ENCODE data around the gene FASTK.

The FASTK gene

GRCh38 chr7:151062399-151063211 lies 18.0 kb downstream of the FASTK start:
- Mint-ChIP-seq H3K4me3 (no peak overlapping the region), H3K27ac (no peak overlapping the region)

GRCh38 chr7:151062111-151062398 lies 18.6 kb downstream of the FASTK start:
- H3K4me1 Mint-ChIP-seq (ENCODE audit: low read depth) = peaks cover 22% of the 10 kb centered on the region
- peaks cover 11% of the 10 kb centered on the region for H3K36me3 Mint-ChIP-seq (ENCODE audit: low read depth)
- peak overlapping the region; percentile 75 for H3K4me3 Mint-ChIP-seq
- no peaks in the 10 kb centered on the region for H3K9me3 Mint-ChIP-seq
- H3K27ac Mint-ChIP-seq = no peak overlapping the region
- no peaks in the 10 kb centered on the region for H3K27me3 Mint-ChIP-seq (ENCODE audit: low read depth)
- DNase-seq (ENCODE audit: low spot score) = no peak

More at GRCh38 chr7:151062399-151063211, 18.0 kb downstream of the FASTK start:
- no peaks in the 10 kb centered on the region for H3K9me3 Mint-ChIP-seq
- H3K36me3 Mint-ChIP-seq (ENCODE audit: low read depth) = peaks cover 14% of the 10 kb centered on the region
- H3K4me1 Mint-ChIP-seq (ENCODE audit: low read depth) = peaks cover 17% of the 10 kb centered on the region
- no peak for DNase-seq (ENCODE audit: low spot score)
- H3K27me3 Mint-ChIP-seq (ENCODE audit: low read depth) = no peaks in the 10 kb centered on the region

- peak overlapping the region; percentile 85 for H3K4me3 Mint-ChIP-seq
- H3K36me3 Mint-ChIP-seq (ENCODE audit: low read depth) = peaks cover 9% of the 10 kb centered on the region
- H3K27ac Mint-ChIP-seq = peak overlapping the region; percentile 71
Measured at GRCh38 chr7:151061213-151062110, 19.1 kb downstream of the FASTK start.

GRCh38 chr7:151060416-151061212 lies 20.0 kb downstream of the FASTK start:
- H3K27ac Mint-ChIP-seq = peak overlapping the region; percentile 49
- H3K36me3 Mint-ChIP-seq (ENCODE audit: low read depth) = peaks cover 9% of the 10 kb centered on the region
- H3K4me1 Mint-ChIP-seq (ENCODE audit: low read depth) = peaks cover 24% of the 10 kb centered on the region
- H3K4me3 Mint-ChIP-seq = peak overlapping the region; percentile 85
- no peaks in the 10 kb centered on the region for H3K27me3 Mint-ChIP-seq (ENCODE audit: low read depth)
- DNase-seq (ENCODE audit: low spot score) = no peak
- H3K9me3 Mint-ChIP-seq = no peaks in the 10 kb centered on the region

More at GRCh38 chr7:151061213-151062110, 19.1 kb downstream of the FASTK start:
- H3K27me3 Mint-ChIP-seq (ENCODE audit: low read depth) = no peaks in the 10 kb centered on the region
- no peaks in the 10 kb centered on the region for H3K9me3 Mint-ChIP-seq
- peaks cover 24% of the 10 kb centered on the region for H3K4me1 Mint-ChIP-seq (ENCODE audit: low read depth)
- no peak for DNase-seq (ENCODE audit: low spot score)

GRCh38 chr7:151060113-151060415 lies 20.5 kb downstream of the FASTK start:
- Mint-ChIP-seq H3K4me3 (peak overlapping the region; percentile 85), H3K4me1 (ENCODE audit: low read depth) (peaks cover 24% of the 10 kb centered on the region), H3K27ac (peak overlapping the region; percentile 63), H3K9me3 (no peaks in the 10 kb centered on the region), H3K36me3 (ENCODE audit: low read depth) (peaks cover 4% of the 10 kb centered on the region), H3K27me3 (ENCODE audit: low read depth) (no peaks in the 10 kb centered on the region)
- no peak for DNase-seq (ENCODE audit: low spot score)

GRCh38 chr7:151059367-151060112 lies 21.1 kb downstream of the FASTK start, which contains the start of gene SLC4A2:
SLC4A2 (plus strand) TSS chr7:151059589; CDS start chr7:151061988, 2,399 bp downstream.
- peak within 1 kb of the TSS; percentile 92 for H3K27ac Mint-ChIP-seq
- peak; percentile 72 for DNase-seq (ENCODE audit: low spot score)
- H3K36me3 Mint-ChIP-seq (ENCODE audit: low read depth) = peaks cover 4% of the 10 kb centered on the region
- H3K4me3 Mint-ChIP-seq = peak within 1 kb of the TSS; percentile 98
- no peaks in the 10 kb centered on the region for H3K9me3 Mint-ChIP-seq
- H3K4me1 Mint-ChIP-seq (ENCODE audit: low read depth) = peaks cover 24% of the 10 kb centered on the region
- H3K27me3 Mint-ChIP-seq (ENCODE audit: low read depth) = no peaks in the 10 kb centered on the region

GRCh38 chr7:151058781-151059366 lies 21.7 kb downstream of the FASTK start:
- Mint-ChIP-seq H3K4me1 (ENCODE audit: low read depth) (peaks cover 24% of the 10 kb centered on the region), H3K27me3 (ENCODE audit: low read depth) (no peaks in the 10 kb centered on the region), H3K4me3 (peak overlapping the region; percentile 98), H3K27ac (peak overlapping the region; percentile 92), H3K9me3 (no peaks in the 10 kb centered on the region), H3K36me3 (ENCODE audit: low read depth) (peaks cover 4% of the 10 kb centered on the region)
- DNase-seq (ENCODE audit: low spot score) = no peak

- peak overlapping the region; percentile 98 for H3K4me3 Mint-ChIP-seq
- H3K36me3 Mint-ChIP-seq (ENCODE audit: low read depth) = peaks cover under 1% of the 10 kb centered on the region
- peak overlapping the region; percentile 92 for H3K27ac Mint-ChIP-seq
- peaks cover 27% of the 10 kb centered on the region for H3K4me1 Mint-ChIP-seq (ENCODE audit: low read depth)
- no peaks in the 10 kb centered on the region for H3K9me3 Mint-ChIP-seq
- peak; percentile 97 for DNase-seq (ENCODE audit: low spot score)
- no peaks in the 10 kb centered on the region for H3K27me3 Mint-ChIP-seq (ENCODE audit: low read depth)
Measured at GRCh38 chr7:151057989-151058780, 22.4 kb downstream of the FASTK start.

- Mint-ChIP-seq H3K27me3 (ENCODE audit: low read depth) (no peaks in the 10 kb centered on the region), H3K4me3 (peak within 1 kb of the TSS; percentile 98), H3K9me3 (no peaks in the 10 kb centered on the region), H3K27ac (peak within 1 kb of the TSS; percentile 92), H3K36me3 (ENCODE audit: low read depth) (no peaks in the 10 kb centered on the region), H3K4me1 (ENCODE audit: low read depth) (peaks cover 32% of the 10 kb centered on the region)
- no peak for DNase-seq (ENCODE audit: low spot score)
Measured at GRCh38 chr7:151057506-151057988, 23.1 kb downstream of the FASTK start, which contains the start of gene CDK5. CDK5 (minus strand) TSS chr7:151057897; CDS start chr7:151057848, 49 bp downstream.

GRCh38 chr7:151056666-151057505 lies 23.7 kb downstream of the FASTK start:
- Mint-ChIP-seq H3K9me3 (no peaks in the 10 kb centered on the region), H3K27me3 (ENCODE audit: low read depth) (no peaks in the 10 kb centered on the region), H3K27ac (peak overlapping the region; percentile 69), H3K36me3 (ENCODE audit: low read depth) (no peaks in the 10 kb centered on the region), H3K4me3 (peak overlapping the region; percentile 98), H3K4me1 (ENCODE audit: low read depth) (peaks cover 32% of the 10 kb centered on the region)
- no peak for DNase-seq (ENCODE audit: low spot score)

GRCh38 chr7:151056283-151056665 lies 24.3 kb downstream of the FASTK start:
- Mint-ChIP-seq H3K4me1 (ENCODE audit: low read depth) (peaks cover 27% of the 10 kb centered on the region), H3K36me3 (ENCODE audit: low read depth) (no peaks in the 10 kb centered on the region), H3K27me3 (ENCODE audit: low read depth) (no peaks in the 10 kb centered on the region), H3K27ac (no peak overlapping the region), H3K9me3 (no peaks in the 10 kb centered on the region), H3K4me3 (peak overlapping the region; percentile 98)
- no peak for DNase-seq (ENCODE audit: low spot score)

Data from T-helper 2 cell treated with Interferon-gamma antibody and Interleukin-4, amounts not matched to agents 5 μg/mL and 100 μg/mL, for 36 hours (primary cell).